ENCODE measurements around the gene FGFRL1. TPM values are rescaled to one million over a fixed set of nuclear protein-coding genes. Genes with fewer than 3 reads are reported as not detected.

Gene FGFRL1
- total and polyA plus RNA-seq, 2 of the 13 experiments (the other 11 are each of a cell fraction or from before 2014, with no cell fraction given): 19.1 to 30.6 TPM

DNA sequence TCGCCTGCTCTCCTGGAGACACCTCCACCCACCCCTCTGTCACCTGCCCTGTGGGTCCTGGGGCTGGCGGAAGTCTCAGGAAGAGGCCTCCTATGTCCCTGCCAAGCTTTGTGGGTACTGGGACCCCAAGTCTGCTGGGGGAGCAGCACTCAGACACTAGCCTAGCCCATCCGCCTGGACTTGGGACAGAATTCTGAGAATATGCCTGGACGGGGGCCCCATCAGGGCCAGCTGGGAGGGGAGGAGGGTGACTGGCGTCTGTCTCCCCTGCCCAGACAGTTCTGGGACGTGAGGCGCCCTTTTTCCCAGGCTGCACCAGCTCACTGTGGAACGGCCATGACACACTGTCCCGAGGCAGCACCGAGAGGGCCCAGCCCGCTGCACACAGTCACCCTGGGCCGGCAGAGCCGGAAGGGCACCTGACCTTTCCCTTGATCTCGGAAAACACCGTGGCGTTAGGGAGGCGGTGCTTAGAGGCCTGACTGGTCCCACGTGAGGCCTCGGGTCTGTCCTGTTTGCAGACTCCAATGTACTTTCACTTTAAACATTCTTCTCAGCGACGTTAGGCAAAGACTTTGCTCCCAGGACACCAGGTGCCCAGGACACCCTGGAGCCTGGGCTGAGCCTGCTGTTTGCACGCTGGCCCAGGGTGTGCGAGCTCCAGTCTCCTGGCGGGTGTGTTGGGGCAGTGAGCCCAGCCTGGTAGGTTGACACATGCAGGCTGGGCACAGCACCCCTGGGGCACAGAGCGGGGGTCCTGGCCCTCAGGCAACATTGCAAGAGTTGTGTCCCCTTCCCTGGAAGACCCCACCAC, 18.9 kb upstream of the FGFRL1 start (continued):
- no peak for TF ChIP-seq MIER2 (CRISPR knock-in tag; IDR thresholded peaks at IDR 0.05)
- no peak for TF ChIP-seq KLF13 (CRISPR knock-in tag; IDR thresholded peaks at IDR 0.05)
- TF ChIP-seq CBX5 (CRISPR knock-in tag; IDR thresholded peaks at IDR 0.05; ENCODE audit: borderline replicate concordance): peak; percentile 72; the same call in 1 of the 2 replicates
- no peak for TF ChIP-seq ZNF660 (CRISPR knock-in tag; IDR thresholded peaks at IDR 0.05; ENCODE audit: borderline replicate concordance, low read depth)
- no peak for TF ChIP-seq ZNF20 (CRISPR knock-in tag; IDR thresholded peaks at IDR 0.05)
- TF ChIP-seq ZNF496 (CRISPR knock-in tag; IDR thresholded peaks at IDR 0.05; ENCODE audit: insufficient replicate concordance): no peak
- no peak for TF ChIP-seq FOSL1 (CRISPR knock-in tag; IDR thresholded peaks at IDR 0.05; ENCODE audit: borderline replicate concordance)
- peak; percentile 28 for TF ChIP-seq ASH2L (IDR thresholded peaks at IDR 0.05; ENCODE audit: insufficient read length, low read depth, low read length)
- no peak for TF ChIP-seq CBX2 (IDR thresholded peaks at IDR 0.05; ENCODE audit: low read depth, low read length)
- no peak for TF ChIP-seq CBX2 (CRISPR knock-in tag; IDR thresholded peaks at IDR 0.05; ENCODE audit: low read depth)

DNA sequence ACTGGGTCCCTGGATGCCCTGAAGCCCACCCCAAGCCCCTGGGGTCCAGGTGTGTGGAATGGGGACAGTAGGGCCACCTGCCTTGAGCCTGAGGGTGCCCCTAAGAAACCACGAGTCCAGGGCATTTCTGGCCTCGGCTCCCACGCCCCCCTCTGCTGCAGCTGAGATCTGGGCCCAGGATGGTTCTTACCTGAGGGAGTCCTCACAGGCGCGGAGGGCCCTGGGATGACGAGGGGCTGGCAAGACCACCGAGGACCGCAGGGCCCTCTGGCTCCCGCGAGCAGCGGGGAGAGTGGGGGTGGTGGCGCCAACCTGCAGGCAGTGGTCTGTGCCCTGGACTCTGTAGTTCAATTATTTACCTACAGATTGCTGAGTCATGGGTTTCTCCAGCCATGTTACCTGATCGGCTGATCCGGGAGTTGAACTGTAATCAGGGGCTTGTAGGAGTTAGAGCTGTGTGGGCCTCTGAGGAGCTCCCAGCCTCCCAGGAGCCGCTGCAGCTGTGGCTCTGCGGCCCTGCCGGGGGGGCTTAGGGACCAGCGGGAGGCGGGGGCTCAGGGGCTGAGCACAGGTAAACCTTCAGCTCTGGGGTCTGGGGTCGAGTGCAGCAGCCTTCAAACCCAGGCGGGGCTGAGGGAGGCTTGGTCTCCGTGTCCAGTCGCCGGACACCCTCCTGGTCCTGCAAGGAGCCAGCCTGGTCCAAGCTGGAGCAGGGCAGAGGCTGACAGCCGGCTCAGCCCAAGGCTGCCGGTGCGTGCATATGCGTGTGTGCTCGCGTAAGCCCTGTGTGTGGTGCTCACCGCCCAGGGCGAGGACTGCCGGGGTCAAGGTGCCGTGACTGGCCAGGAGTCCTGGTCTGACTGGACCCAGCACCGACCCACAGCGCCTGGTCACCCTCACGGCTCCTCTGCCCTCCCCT, 18.1 kb upstream of the FGFRL1 start, which contains the start of gene SLC26A1:
Gene SLC26A1, minus strand, starts transcription at position 294 of the 919 bp plus-strand sequence. CDS start 1,701 bp downstream, outside the sequence.
- peaks cover 9 to 15% of the 10 kb centered on the region in 2 experiments; a peak in 4 of 5 replicates for H3K36me3 ChIP-seq (replicated peaks in 1 of 2; ENCODE audit: control insufficient read depth in 1 of 2, insufficient read depth in 2 of 2, low read length in 2 of 2)
- no peaks in the 10 kb centered on the region for H4K20me1 ChIP-seq (ENCODE audit: insufficient read depth, low read length)
- FAIRE-seq (peak; percentile 93), ATAC-seq (peak; percentile 74), DNase-seq (ENCODE audit: low spot score) (peak; percentile 95)
- WGBS (ENCODE audit: low lambda C conversion rate): 4% methylated on average over 4 of the region's 37 CpGs
- ChIA-PET POLR2A (interaction anchor here (0.9 to 2.5 kb wide), 18 partner anchors 8 to 319 kb away, joined by 3 to 15 read pairs (median 4); partner anchors contain the start of genes ATP5ME, GAK, MYL5 and TMEM175), CTCF (ENCODE audit: low intra/inter-chr PET ratio, low total read pairs) (no interaction called here)
- peak within 1 kb of the TSS; percentile 99 for H3K4me2 ChIP-seq (ENCODE audit: low read depth, low read length)
- in situ Hi-C loops (cut with HindIII; ENCODE audit: extremely low pct_ligation_motif_present, low pct_unique_long_range_greater_than_20kb) (no loop called here), intact Hi-C loops (cut with micrococcal nuclease; ENCODE audit: unreplicated experiment) (loop anchor here (2.0 kb wide), 2 partner anchors 15 to 21 kb away; partner anchors contain the start of gene DGKQ)
- H3K27ac ChIP-seq (ENCODE audit: extremely low read length, insufficient read depth, low read length): peak within 1 kb of the TSS; percentile 99
- H3K4me1 ChIP-seq (ENCODE audit: insufficient read depth, low read length): peaks cover 62% of the 10 kb centered on the region
- BruUV-seq (replicated peaks): TSS peak; percentile 86
- peak within 1 kb of the TSS; percentile 61 to 85 (median 77) for H3K4me3 ChIP-seq (replicated peaks in 1 of 3; ENCODE audit: insufficient read depth in 1 of 3, low read depth in 2 of 3, low read length in 3 of 3)
- H3K79me2 ChIP-seq (ENCODE audit: insufficient read depth, low read length): peaks cover 16% of the 10 kb centered on the region
- H3K9ac ChIP-seq (ENCODE audit: insufficient read depth, low read depth, low read length): peak within 1 kb of the TSS; percentile 96
- H2AFZ ChIP-seq (ENCODE audit: low read length): no peak within 1 kb of the TSS
- H3K27me3 ChIP-seq (ENCODE audit: control insufficient read depth in 1 of 2, insufficient read depth in 2 of 2, low read length in 2 of 2): peaks cover 3 to 9% of the 10 kb centered on the region in 2 experiments; a peak in 3 of 5 replicates
- no peaks in the 10 kb centered on the region for H3K9me3 ChIP-seq (ENCODE audit: low read length)
- TF ChIP-seq HNF4A (CRISPR knock-in tag; IDR thresholded peaks at IDR 0.05) (peak; percentile 86), THAP11 (CRISPR knock-in tag; IDR thresholded peaks at IDR 0.05) (peak; percentile 9; the same call in 1 of the 2 replicates), FOXO1 (CRISPR knock-in tag; IDR thresholded peaks at IDR 0.05) (peak; percentile 48), CBX5 (CRISPR knock-in tag; IDR thresholded peaks at IDR 0.05; ENCODE audit: borderline replicate concordance) (0 out of 2 replicates have a peak, but pooled peaks have one; percentile 34)
- TF ChIP-seq, protein P1, sequence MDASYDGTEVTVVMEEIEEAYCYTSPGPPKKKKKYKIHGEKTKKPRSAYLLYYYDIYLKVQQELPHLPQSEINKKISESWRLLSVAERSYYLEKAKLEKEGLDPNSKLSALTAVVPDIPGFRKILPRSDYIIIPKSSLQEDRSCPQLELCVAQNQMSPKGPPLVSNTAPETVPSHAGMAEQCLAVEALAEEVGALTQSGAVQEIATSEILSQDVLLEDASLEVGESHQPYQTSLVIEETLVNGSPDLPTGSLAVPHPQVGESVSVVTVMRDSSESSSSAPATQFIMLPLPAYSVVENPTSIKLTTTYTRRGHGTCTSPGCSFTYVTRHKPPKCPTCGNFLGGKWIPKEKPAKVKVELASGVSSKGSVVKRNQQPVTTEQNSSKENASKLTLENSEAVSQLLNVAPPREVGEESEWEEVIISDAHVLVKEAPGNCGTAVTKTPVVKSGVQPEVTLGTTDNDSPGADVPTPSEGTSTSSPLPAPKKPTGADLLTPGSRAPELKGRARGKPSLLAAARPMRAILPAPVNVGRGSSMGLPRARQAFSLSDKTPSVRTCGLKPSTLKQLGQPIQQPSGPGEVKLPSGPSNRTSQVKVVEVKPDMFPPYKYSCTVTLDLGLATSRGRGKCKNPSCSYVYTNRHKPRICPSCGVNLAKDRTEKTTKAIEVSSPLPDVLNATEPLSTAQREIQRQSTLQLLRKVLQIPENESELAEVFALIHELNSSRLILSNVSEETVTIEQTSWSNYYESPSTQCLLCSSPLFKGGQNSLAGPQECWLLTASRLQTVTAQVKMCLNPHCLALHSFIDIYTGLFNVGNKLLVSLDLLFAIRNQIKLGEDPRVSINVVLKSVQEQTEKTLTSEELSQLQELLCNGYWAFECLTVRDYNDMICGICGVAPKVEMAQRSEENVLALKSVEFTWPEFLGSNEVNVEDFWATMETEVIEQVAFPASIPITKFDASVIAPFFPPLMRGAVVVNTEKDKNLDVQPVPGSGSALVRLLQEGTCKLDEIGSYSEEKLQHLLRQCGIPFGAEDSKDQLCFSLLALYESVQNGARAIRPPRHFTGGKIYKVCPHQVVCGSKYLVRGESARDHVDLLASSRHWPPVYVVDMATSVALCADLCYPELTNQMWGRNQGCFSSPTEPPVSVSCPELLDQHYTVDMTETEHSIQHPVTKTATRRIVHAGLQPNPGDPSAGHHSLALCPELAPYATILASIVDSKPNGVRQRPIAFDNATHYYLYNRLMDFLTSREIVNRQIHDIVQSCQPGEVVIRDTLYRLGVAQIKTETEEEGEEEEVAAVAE (CRISPR knock-in tag; IDR thresholded peaks at IDR 0.05; ENCODE audit: borderline replicate concordance): no peak
- TF ChIP-seq, protein P2, sequence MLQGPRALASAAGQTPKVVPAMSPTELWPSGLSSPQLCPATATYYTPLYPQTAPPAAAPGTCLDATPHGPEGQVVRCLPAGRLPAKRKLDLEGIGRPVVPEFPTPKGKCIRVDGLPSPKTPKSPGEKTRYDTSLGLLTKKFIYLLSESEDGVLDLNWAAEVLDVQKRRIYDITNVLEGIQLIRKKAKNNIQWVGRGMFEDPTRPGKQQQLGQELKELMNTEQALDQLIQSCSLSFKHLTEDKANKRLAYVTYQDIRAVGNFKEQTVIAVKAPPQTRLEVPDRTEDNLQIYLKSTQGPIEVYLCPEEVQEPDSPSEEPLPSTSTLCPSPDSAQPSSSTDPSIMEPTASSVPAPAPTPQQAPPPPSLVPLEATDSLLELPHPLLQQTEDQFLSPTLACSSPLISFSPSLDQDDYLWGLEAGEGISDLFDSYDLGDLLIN (CRISPR knock-in tag; IDR thresholded peaks at IDR 0.05; ENCODE audit: borderline replicate concordance): no peak

All from HepG2 (cell line).